AG10803 (cell line): ENCODE results near the gene ATG2A.

Experiments
- DNase-seq: peaks from one replicate; pipeline ENCODE4 v3.0.0; 2010; ENCODE audit warnings: low read depth
- H3K4me3 ChIP-seq: 2 replicates; pipeline ENCODE4 v1.5.1; 2011; ENCODE audit warnings: mild to moderate bottlenecking, low read length, control low read depth
- CTCF ChIP-seq: conservative IDR thresholded peaks from 2 replicates; pipeline ENCODE4 v1.5.1; 2011; ENCODE audit warnings: mild to moderate bottlenecking, low read length, control low read depth, inconsistent platforms

Gene ATG2A

GRCh38 chr11:64852804-64853509 is 64.1 kb downstream of the ATG2A start:
- no peak for DNase-seq
- TF ChIP-seq CTCF: no peak
- no peak overlapping the region for H3K4me3 ChIP-seq

- DNase-seq: no peak
- no peak for TF ChIP-seq CTCF
- H3K4me3 ChIP-seq: no peak overlapping the region
Measured at GRCh38 chr11:64851831-64852351, 65.1 kb downstream of the ATG2A start.

- TF ChIP-seq CTCF: no peak
- H3K4me3 ChIP-seq: no peak overlapping the region
- no peak for DNase-seq
Measured at GRCh38 chr11:64850979-64851567, 65.9 kb downstream of the ATG2A start.

GRCh38 chr11:64849598-64850356 is 67.2 kb downstream of the ATG2A start:
- DNase-seq: peak; percentile 60
- peak; percentile 49 for TF ChIP-seq CTCF
- H3K4me3 ChIP-seq: no peak overlapping the region

- DNase-seq: no peak
- no peak for TF ChIP-seq CTCF
- no peak overlapping the region for H3K4me3 ChIP-seq
Measured at GRCh38 chr11:64848826-64849597, 68.0 kb downstream of the ATG2A start.

GRCh38 chr11:64848214-64848825 is 68.7 kb downstream of the ATG2A start:
- no peak overlapping the region for H3K4me3 ChIP-seq
- DNase-seq: no peak
- TF ChIP-seq CTCF: no peak
